22Rv1 (cell line): ENCODE results near the gene LSM14A.
"Not testable (repeated sequence)": the region's sequence is repeated elsewhere in the genome, so short reads cannot be mapped to it uniquely, and the experiment has no call there.

Experiments
- H3K27ac ChIP-seq: fragments of 450-650 bp; 2 replicates; pipeline ENCODE4 v1.5.1; 2017
- ZFX ChIP-seq: fragments of 450-650 bp; IDR thresholded peaks from 2 replicates; pipeline ENCODE4 v1.6.1; 2017; ENCODE audit warnings: antibody characterized with exemption, borderline replicate concordance
- TF ChIP-seq, protein P1 (sequence below): fragments of 450-650 bp; IDR thresholded peaks from 2 replicates; pipeline ENCODE4 v1.5.1; 2017; ENCODE audit warnings: mild to moderate bottlenecking

LSM14A gene

GRCh38 chr19:34236035-34236987 lies 64.0 kb downstream of the LSM14A start:
- no peak overlapping the region for H3K27ac ChIP-seq
- TF ChIP-seq, protein P1, sequence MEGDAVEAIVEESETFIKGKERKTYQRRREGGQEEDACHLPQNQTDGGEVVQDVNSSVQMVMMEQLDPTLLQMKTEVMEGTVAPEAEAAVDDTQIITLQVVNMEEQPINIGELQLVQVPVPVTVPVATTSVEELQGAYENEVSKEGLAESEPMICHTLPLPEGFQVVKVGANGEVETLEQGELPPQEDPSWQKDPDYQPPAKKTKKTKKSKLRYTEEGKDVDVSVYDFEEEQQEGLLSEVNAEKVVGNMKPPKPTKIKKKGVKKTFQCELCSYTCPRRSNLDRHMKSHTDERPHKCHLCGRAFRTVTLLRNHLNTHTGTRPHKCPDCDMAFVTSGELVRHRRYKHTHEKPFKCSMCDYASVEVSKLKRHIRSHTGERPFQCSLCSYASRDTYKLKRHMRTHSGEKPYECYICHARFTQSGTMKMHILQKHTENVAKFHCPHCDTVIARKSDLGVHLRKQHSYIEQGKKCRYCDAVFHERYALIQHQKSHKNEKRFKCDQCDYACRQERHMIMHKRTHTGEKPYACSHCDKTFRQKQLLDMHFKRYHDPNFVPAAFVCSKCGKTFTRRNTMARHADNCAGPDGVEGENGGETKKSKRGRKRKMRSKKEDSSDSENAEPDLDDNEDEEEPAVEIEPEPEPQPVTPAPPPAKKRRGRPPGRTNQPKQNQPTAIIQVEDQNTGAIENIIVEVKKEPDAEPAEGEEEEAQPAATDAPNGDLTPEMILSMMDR, result no peak
- no peak for TF ChIP-seq ZFX

DNA sequence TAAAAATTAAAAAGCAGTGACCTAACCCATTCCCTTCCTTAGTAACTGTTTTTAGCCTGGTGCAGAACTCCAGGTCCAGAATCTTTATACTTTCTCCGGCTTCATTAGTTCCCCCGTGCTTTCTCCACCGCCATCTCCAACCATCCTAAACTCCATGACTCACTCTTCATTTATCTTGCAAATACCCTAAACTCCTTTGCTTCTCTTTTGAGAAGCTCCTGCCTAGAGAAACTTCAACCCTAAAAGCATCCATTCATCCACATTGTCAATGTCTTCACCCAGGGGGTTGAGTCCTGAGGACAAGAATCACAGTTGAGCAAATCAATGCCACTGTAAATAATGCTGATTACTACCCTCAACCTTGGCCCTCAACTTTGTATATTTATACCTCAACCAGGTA lies 65.0 kb downstream of the LSM14A start:
- H3K27ac ChIP-seq, result no peak overlapping the region
- TF ChIP-seq, protein P1, result no peak
- TF ChIP-seq ZFX, result no peak

DNA sequence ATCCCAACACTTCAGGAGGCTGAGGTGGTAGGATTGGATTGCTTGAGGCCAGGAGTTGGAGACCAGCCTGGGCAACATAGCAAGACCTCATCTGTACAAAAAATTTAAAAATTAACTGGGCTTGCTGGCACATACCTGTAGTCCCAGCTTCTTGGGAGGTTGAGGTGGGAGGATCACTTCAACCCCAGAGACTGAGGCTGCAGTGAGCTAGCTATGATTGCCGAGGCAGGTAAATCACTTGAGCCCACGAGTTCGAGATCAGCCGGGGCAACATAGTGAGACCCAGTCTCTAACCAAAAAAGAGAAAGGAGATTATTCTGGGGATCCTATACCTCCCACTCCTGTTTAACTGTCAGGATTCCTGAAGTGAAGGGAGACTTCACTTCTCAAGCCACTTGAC lies 65.6 kb downstream of the LSM14A start:
- no peak for TF ChIP-seq ZFX
- TF ChIP-seq, protein P1, result no peak
- no peak overlapping the region for H3K27ac ChIP-seq

DNA sequence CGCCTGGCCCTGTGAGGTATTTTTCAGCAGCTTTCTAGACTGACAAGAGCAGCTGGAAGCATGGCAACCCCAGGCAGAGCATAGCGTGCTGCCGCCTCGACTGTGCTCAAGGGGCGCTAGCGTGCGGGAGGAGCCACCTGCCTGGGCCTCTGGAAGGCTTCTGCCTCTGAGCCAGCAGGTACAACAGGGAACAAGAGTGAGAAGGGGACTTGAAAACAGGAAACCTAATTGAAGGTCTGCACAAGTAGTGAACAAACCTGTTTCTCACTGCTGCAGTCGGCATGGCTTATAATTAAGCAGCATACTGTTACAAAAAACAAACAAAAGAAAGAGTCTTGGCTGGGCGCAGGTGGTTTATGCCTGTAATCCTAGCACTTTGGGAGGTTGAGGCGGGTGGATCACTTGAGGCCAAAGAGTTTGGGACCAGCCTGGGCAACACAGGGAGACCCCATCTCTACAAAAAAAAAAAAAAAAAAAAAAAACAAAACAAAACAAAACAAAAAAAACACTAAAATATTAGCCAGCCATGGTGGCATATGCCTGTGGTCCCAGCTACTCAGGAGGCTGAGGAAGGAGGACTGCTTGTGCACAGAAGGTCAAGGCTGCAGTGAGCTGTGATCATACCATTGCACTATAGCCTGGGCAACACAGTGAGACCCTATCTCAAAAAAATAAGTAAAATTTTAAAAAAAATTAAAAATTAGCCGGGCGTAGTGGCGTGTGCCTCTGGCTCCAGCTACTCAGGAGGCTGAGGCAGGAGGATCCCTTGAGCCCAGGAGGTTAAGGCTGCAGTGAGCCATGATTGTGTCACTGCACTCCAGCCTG lies 69.4 kb downstream of the LSM14A start:
- H3K27ac ChIP-seq, result no peak overlapping the region
- TF ChIP-seq ZFX, result no peak
- TF ChIP-seq, protein P1, result peak; percentile 73

GRCh38 chr19:34243138-34243875 lies 71.0 kb downstream of the LSM14A start:
- H3K27ac ChIP-seq, result not testable (repeated sequence)

- no peak for TF ChIP-seq ZFX
- TF ChIP-seq, protein P1, result no peak
- H3K27ac ChIP-seq, result no peak overlapping the region
Measured at GRCh38 chr19:34243876-34244578, 71.7 kb downstream of the LSM14A start.

DNA sequence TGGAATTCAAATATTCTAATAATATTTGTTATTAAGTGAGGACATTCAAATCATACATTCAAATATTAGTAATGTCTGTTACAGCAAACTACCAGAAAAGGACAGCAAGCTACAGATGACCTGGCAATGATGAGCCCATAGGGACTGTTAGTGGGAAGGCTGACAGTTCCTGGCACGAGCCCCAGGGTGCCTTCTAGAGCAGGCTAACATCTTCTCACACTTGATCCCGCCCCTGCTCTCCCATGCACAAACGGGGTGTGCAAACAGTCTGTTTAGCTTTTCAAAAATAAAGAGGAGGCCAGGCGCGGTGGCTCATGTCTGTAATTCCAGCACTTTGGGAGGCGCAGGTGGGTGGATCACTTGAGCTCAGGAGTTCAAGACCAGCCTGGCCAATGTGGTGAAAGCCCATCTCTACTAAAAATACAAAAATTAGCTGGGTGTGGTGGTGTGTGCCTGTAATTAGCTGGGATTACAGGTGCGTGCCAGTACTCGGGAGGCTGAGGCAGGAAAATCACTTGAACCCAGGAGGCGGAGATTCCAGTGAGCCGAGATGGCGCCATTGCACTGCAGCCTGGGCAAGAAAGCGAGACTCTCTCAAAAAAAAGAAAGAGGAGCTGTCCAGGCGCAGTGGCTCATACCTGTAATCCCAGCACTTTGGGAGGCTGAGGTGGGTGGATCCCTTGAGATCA lies 72.5 kb downstream of the LSM14A start:
- no peak overlapping the region for H3K27ac ChIP-seq
- no peak for TF ChIP-seq ZFX
- TF ChIP-seq, protein P1, result no peak
